Smooth muscle cell (in vitro differentiated cells): ENCODE results near the gene GAB1. TPM values are rescaled to one million over a fixed set of nuclear protein-coding genes. Genes with fewer than 3 reads are reported as not detected.
"Not testable (repeated sequence)": the region's sequence is repeated elsewhere in the genome, so short reads cannot be mapped to it uniquely, and the experiment has no call there.

Experiments
- DNase-seq: peaks from one replicate; lab custom pipeline; 2025; ENCODE audit not compliant: unreplicated experiment; lab: John Stamatoyannopoulos, UW
- H2AFZ ChIP-seq: fragments of 200-600 bp; sonication (generic); 2 replicates; pipeline ENCODE4 v1.6.0; 2016; ENCODE audit warnings: antibody characterized with exemption, low read depth, mild to moderate bottlenecking
- H3F3A ChIP-seq: fragments of 200-600 bp; sonication (generic); 2 replicates; pipeline ENCODE4 v1.6.0; 2017; ENCODE audit warnings: antibody characterized with exemption, low read depth
- H3K27ac ChIP-seq: fragments of 200-600 bp; sonication (generic); 2 replicates; pipeline ENCODE4 v1.5.1; 2016; ENCODE audit warnings: low read depth, mild to moderate bottlenecking
- H3K27me3 ChIP-seq: fragments of 200-600 bp; sonication (generic); 2 replicates; pipeline ENCODE4 v1.6.1; 2016; ENCODE audit warnings: low read depth, mild to moderate bottlenecking
- H3K36me3 ChIP-seq: fragments of 200-600 bp; sonication (generic); 2 replicates; pipeline ENCODE4 v1.5.1; 2016; ENCODE audit warnings: low read depth
- H3K4me1 ChIP-seq: fragments of 200-600 bp; sonication (generic); 2 replicates; pipeline ENCODE4 v1.5.1; 2016; ENCODE audit warnings: low read depth
- H3K4me2 ChIP-seq: fragments of 200-600 bp; sonication (generic); 2 replicates; pipeline ENCODE4 v1.6.0; 2016; ENCODE audit warnings: mild to moderate bottlenecking
- H3K4me3 ChIP-seq: fragments of 200-600 bp; sonication (generic); 2 replicates; pipeline ENCODE4 v1.5.1; 2016; ENCODE audit warnings: mild to moderate bottlenecking
- H3K79me2 ChIP-seq: fragments of 200-600 bp; sonication (generic); 2 replicates; pipeline ENCODE4 v1.6.0; 2016; ENCODE audit warnings: low read depth, mild to moderate bottlenecking
- H3K9ac ChIP-seq: fragments of 200-600 bp; sonication (generic); 2 replicates; pipeline ENCODE4 v1.6.0; 2016; ENCODE audit warnings: low read depth
- H3K9me3 ChIP-seq: fragments of 200-600 bp; sonication (generic); replicated peaks from 2 replicates; pipeline ENCODE4 v1.5.1; 2016; ENCODE audit warnings: low read depth
- H4K20me1 ChIP-seq: fragments of 200-600 bp; sonication (generic); 2 replicates; pipeline ENCODE4 v1.6.0; 2016; ENCODE audit warnings: low read depth
- WGBS: methylation state at CpG from one replicate; pipeline ENCODE4 v1.1.7; 2016; ENCODE audit warnings: low lambda C conversion rate; 5-methylcytosine and 5-hydroxymethylcytosine counted together
- polyA plus RNA-seq: library from polyadenylated mRNA; unstranded; fragments of >200 nt; fragmentation: Nextera tagmentation; extraction: Ambion mirVana; gene quantifications from 2 replicates; pipeline ENCODE4 v1.2.1, GENCODE V29; 2016
- total RNA-seq: library from RNA; depleted of rRNA; stranded (reverse); fragments of >200 nt; gene quantifications from 2 replicates; pipeline ENCODE4 v1.2.3, GENCODE V29; 2014
- TF ChIP-seq, protein P1 (sequence below): fragments of 200-600 bp; sonication (generic); IDR thresholded peaks from 2 replicates; pipeline ENCODE4 v1.5.1; 2017; ENCODE audit warnings: borderline replicate concordance, mild to moderate bottlenecking, antibody characterized with exemption; ENCODE audit not compliant: insufficient read depth, poor library complexity, severe bottlenecking

GAB1 gene
- total and polyA plus RNA-seq, 2 experiments from 2014 or later: 0.50 to 22.5 TPM

- Histone ChIP-seq H3K36me3 (no peaks in the 10 kb centered on the region), H3K9me3 (no peaks in the 10 kb centered on the region), H3K79me2 (peaks cover 45% of the 10 kb centered on the region), H3K27me3 (no peaks in the 10 kb centered on the region), H3K27ac (no peak overlapping the region), H3K4me2 (no peak overlapping the region), H4K20me1 (peaks cover 10% of the 10 kb centered on the region), H2AFZ (no peak overlapping the region), H3K4me3 (no peak overlapping the region), H3F3A (no peaks in the 10 kb centered on the region), H3K9ac (no peak overlapping the region), H3K4me1 (peaks cover 17% of the 10 kb centered on the region)
- no peak for DNase-seq
- TF ChIP-seq, protein P1, sequence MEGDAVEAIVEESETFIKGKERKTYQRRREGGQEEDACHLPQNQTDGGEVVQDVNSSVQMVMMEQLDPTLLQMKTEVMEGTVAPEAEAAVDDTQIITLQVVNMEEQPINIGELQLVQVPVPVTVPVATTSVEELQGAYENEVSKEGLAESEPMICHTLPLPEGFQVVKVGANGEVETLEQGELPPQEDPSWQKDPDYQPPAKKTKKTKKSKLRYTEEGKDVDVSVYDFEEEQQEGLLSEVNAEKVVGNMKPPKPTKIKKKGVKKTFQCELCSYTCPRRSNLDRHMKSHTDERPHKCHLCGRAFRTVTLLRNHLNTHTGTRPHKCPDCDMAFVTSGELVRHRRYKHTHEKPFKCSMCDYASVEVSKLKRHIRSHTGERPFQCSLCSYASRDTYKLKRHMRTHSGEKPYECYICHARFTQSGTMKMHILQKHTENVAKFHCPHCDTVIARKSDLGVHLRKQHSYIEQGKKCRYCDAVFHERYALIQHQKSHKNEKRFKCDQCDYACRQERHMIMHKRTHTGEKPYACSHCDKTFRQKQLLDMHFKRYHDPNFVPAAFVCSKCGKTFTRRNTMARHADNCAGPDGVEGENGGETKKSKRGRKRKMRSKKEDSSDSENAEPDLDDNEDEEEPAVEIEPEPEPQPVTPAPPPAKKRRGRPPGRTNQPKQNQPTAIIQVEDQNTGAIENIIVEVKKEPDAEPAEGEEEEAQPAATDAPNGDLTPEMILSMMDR: no peak
- 46% methylated on average over 7 of the region's 7 CpGs for WGBS
Measured at GRCh38 chr4:143348233-143349077, 11.8 kb downstream of the GAB1 start.

- DNase-seq, H3K4me3 ChIP-seq, H2AFZ ChIP-seq, H3K4me2 ChIP-seq, H3K36me3 ChIP-seq, H3K9me3 ChIP-seq, H3K9ac ChIP-seq, H3K27ac ChIP-seq, H3F3A ChIP-seq, H3K27me3 ChIP-seq: not testable (repeated sequence)
- 93% methylated on average over 25 of the region's 25 CpGs for WGBS
- H3K4me1 ChIP-seq: peaks cover 12% of the 10 kb centered on the region
- peaks cover 10% of the 10 kb centered on the region for H4K20me1 ChIP-seq
- H3K79me2 ChIP-seq: peaks cover 37% of the 10 kb centered on the region
Measured at GRCh38 chr4:143349858-143350527, 13.3 kb downstream of the GAB1 start.

- Histone ChIP-seq H3K79me2 (peaks cover 28% of the 10 kb centered on the region), H3K4me1 (peaks cover 22% of the 10 kb centered on the region), H4K20me1 (peaks cover 15% of the 10 kb centered on the region), H3K27ac (no peak overlapping the region), H3K27me3 (no peaks in the 10 kb centered on the region), H3K4me2 (no peak overlapping the region), H3F3A (no peaks in the 10 kb centered on the region), H2AFZ (no peak overlapping the region), H3K4me3 (no peak overlapping the region), H3K9ac (no peak overlapping the region), H3K9me3 (no peaks in the 10 kb centered on the region), H3K36me3 (no peaks in the 10 kb centered on the region)
- no peak for DNase-seq
- WGBS: 81% methylated on average over 20 of the region's 20 CpGs
- TF ChIP-seq, protein P1: no peak
Measured at GRCh38 chr4:143351149-143351691, 14.5 kb downstream of the GAB1 start.

- Histone ChIP-seq H3F3A (no peaks in the 10 kb centered on the region), H4K20me1 (peaks cover 15% of the 10 kb centered on the region), H2AFZ (no peak overlapping the region), H3K4me1 (peaks cover 27% of the 10 kb centered on the region), H3K9ac (no peak overlapping the region), H3K79me2 (peaks cover 35% of the 10 kb centered on the region), H3K27ac (peak overlapping the region; percentile 43), H3K9me3 (no peaks in the 10 kb centered on the region), H3K4me3 (no peak overlapping the region), H3K36me3 (no peaks in the 10 kb centered on the region), H3K4me2 (peak overlapping the region; percentile 13), H3K27me3 (no peaks in the 10 kb centered on the region)
- no peak for DNase-seq
- TF ChIP-seq, protein P1: no peak
- 63% methylated on average over 1 of the region's 1 CpG for WGBS
Measured at GRCh38 chr4:143351774-143352451, 15.2 kb downstream of the GAB1 start.
